GM10266 (cell line): ENCODE data around the gene XPO4.

Source experiments
- DNase-seq: peaks from one replicate; pipeline ENCODE4 v3.0.0; 2012; ENCODE audit errors: extremely low spot score
- CTCF ChIP-seq: IDR thresholded peaks from 2 replicates; pipeline ENCODE4 v1.5.1; 2012; ENCODE audit warnings: mild to moderate bottlenecking, low read depth; ENCODE audit not compliant: control insufficient read depth, insufficient read depth; ENCODE audit errors: missing control alignments

XPO4 gene

GRCh38 chr13:20814224-20814910 lies 88.2 kb downstream of the XPO4 start:
- no peak for TF ChIP-seq CTCF
- no peak for DNase-seq

- no peak for TF ChIP-seq CTCF
These were observed 89.7 kb downstream of the XPO4 start for GRCh38 chr13:20812890-20813289.

GRCh38 chr13:20810808-20811207 lies 91.7 kb downstream of the XPO4 start:
- no peak for DNase-seq
- TF ChIP-seq CTCF, result no peak

More at GRCh38 chr13:20812890-20813289, 89.7 kb downstream of the XPO4 start:
- no peak for DNase-seq

GRCh38 chr13:20808874-20809273 lies 93.7 kb downstream of the XPO4 start:
- TF ChIP-seq CTCF, result no peak
- DNase-seq, result no peak

GRCh38 chr13:20803180-20803965 lies 99.2 kb downstream of the XPO4 start:
- DNase-seq, result no peak
- TF ChIP-seq CTCF, result no peak

- no peak for DNase-seq
- TF ChIP-seq CTCF, result no peak
These were observed 100.8 kb downstream of the XPO4 start for GRCh38 chr13:20801707-20802106.
